Measurements from ENCODE around the gene BRINP1. TPM values are rescaled to one million over a fixed set of nuclear protein-coding genes. Genes with fewer than 3 reads are reported as not detected.

The BRINP1 gene
- total and polyA plus RNA-seq, 2 experiments from 2014 or later = 13.4 to 33.5 TPM

- Mint-ChIP-seq H3K27me3 (ENCODE audit: insufficient read depth, low read depth, poor library complexity) (peaks cover 4% of the 10 kb centered on the region), H3K4me1 (peaks cover 64% of the 10 kb centered on the region), H3K36me3 (ENCODE audit: low read depth) (no peaks in the 10 kb centered on the region), H3K4me3 (no peak overlapping the region), H3K27ac (no peak overlapping the region), H3K9me3 (no peaks in the 10 kb centered on the region)
- no peak for DNase-seq (ENCODE audit: low spot score)
- Histone ChIP-seq H3K4me3 (no peak overlapping the region), H2AFZ (no peak overlapping the region), H3F3A (replicated peaks; ENCODE audit: low read depth) (no peaks in the 10 kb centered on the region), H4K20me1 (replicated peaks; ENCODE audit: insufficient read depth) (0 out of 2 replicates have a peak, but pooled peaks cover under 1% of the 10 kb centered on the region), H3K79me2 (replicated peaks; ENCODE audit: insufficient read depth) (peaks cover 91% of the 10 kb centered on the region), H3K27me3 (ENCODE audit: insufficient read depth) (no peaks in the 10 kb centered on the region), H3K4me2 (no peak overlapping the region), H3K36me3 (ENCODE audit: insufficient read depth) (no peaks in the 10 kb centered on the region), H3K9me2 (ENCODE audit: insufficient read depth) (no peaks in the 10 kb centered on the region), H3K4me1 (ENCODE audit: insufficient read depth) (peaks cover 48% of the 10 kb centered on the region), H3K27ac (ENCODE audit: low read depth) (no peak overlapping the region)
- no peak for ATAC-seq
- no peak for TF ChIP-seq ETS1 (IDR thresholded peaks at IDR 0.05)
- TF ChIP-seq JUNB (IDR thresholded peaks at IDR 0.05; ENCODE audit: unreplicated experiment) = no peak
- no peak for TF ChIP-seq POLR2AphosphoS5 (IDR thresholded peaks at IDR 0.05; ENCODE audit: low read depth)
- TF ChIP-seq ZNF331 (CRISPR knock-in tag; IDR thresholded peaks at IDR 0.05; ENCODE audit: low read depth) = no peak
- no peak for TF ChIP-seq CREB1 (CRISPR knock-in tag; IDR thresholded peaks at IDR 0.05; ENCODE audit: low read depth)
- no peak for TF ChIP-seq EZH2 (IDR thresholded peaks at IDR 0.05; ENCODE audit: low read depth, unreplicated experiment)
- no peak for TF ChIP-seq EZH2phosphoT487 (IDR thresholded peaks at IDR 0.05; ENCODE audit: unreplicated experiment)
- no peak for TF ChIP-seq ZNF114 (CRISPR knock-in tag; IDR thresholded peaks at IDR 0.05)
- TF ChIP-seq NANOG (IDR thresholded peaks at IDR 0.05; ENCODE audit: borderline replicate concordance) = no peak
Observed at GRCh38 chr9:119343059-119343990, 25.9 kb downstream of the BRINP1 start.

GRCh38 chr9:119339056-119339455 is 30.2 kb downstream of the BRINP1 start:
- no peaks in the 10 kb centered on the region for H3K9me2 ChIP-seq (ENCODE audit: insufficient read depth)
- Mint-ChIP-seq H3K4me1 (peaks cover 66% of the 10 kb centered on the region), H3K27me3 (ENCODE audit: insufficient read depth, low read depth, poor library complexity) (peaks cover 7% of the 10 kb centered on the region), H3K36me3 (ENCODE audit: low read depth) (no peaks in the 10 kb centered on the region), H3K27ac (no peak overlapping the region), H3K9me3 (no peaks in the 10 kb centered on the region), H3K4me3 (no peak overlapping the region)
- H3K4me3 ChIP-seq = no peak overlapping the region
- H3K27me3 ChIP-seq (ENCODE audit: insufficient read depth) = no peaks in the 10 kb centered on the region
- peaks cover 58% of the 10 kb centered on the region for H3K79me2 ChIP-seq (replicated peaks; ENCODE audit: insufficient read depth)
- H3K36me3 ChIP-seq (ENCODE audit: insufficient read depth) = no peaks in the 10 kb centered on the region
- H3K27ac ChIP-seq (ENCODE audit: low read depth) = no peak overlapping the region
- H3K4me2 ChIP-seq = no peak overlapping the region
- DNase-seq (ENCODE audit: low spot score) = no peak
- H4K20me1 ChIP-seq (replicated peaks; ENCODE audit: insufficient read depth) = peaks cover 6% of the 10 kb centered on the region; the same call in 1 of the 2 replicates
- H2AFZ ChIP-seq = no peak overlapping the region
- no peak for ATAC-seq
- H3F3A ChIP-seq (replicated peaks; ENCODE audit: low read depth) = 0 out of 2 replicates have a peak, but pooled peaks cover under 1% of the 10 kb centered on the region
- peaks cover 59% of the 10 kb centered on the region for H3K4me1 ChIP-seq (ENCODE audit: insufficient read depth)
- TF ChIP-seq CREB1 (CRISPR knock-in tag; IDR thresholded peaks at IDR 0.05; ENCODE audit: low read depth) (no peak), JUNB (IDR thresholded peaks at IDR 0.05; ENCODE audit: unreplicated experiment) (no peak), EZH2 (IDR thresholded peaks at IDR 0.05; ENCODE audit: low read depth, unreplicated experiment) (no peak), NANOG (IDR thresholded peaks at IDR 0.05; ENCODE audit: borderline replicate concordance) (no peak), ZNF331 (CRISPR knock-in tag; IDR thresholded peaks at IDR 0.05; ENCODE audit: low read depth) (no peak), EZH2phosphoT487 (IDR thresholded peaks at IDR 0.05; ENCODE audit: unreplicated experiment) (no peak), CTCF (conservative IDR thresholded peaks at IDR 0.05; ENCODE audit: low read depth in 2 of 2) (no peak), REST (IDR thresholded peaks at IDR 0.05; ENCODE audit: unreplicated experiment) (no peak)
